Endothelial cell of umbilical vein (primary cell): Measurements from ENCODE around the gene ZBTB4. TPM values are rescaled to one million over a fixed set of nuclear protein-coding genes. Genes with fewer than 3 reads are reported as not detected.

ENCODE experiments used
- BruUV-seq: library from RNA; stranded (reverse); fragments of 400-500 nt; replicated peaks from 2 replicates; lab custom pipeline; 2021; lab: Mats Ljungman, UMichigan
- CTCF ChIA-PET: fragments of 300-600, 350-600 bp; sonication (Branson Sonifier 250); formaldehyde crosslinking; loops from one replicate; lab custom pipeline; 2021; ENCODE audit warnings: antibody characterized with exemption, inconsistent platforms; lab: Charles Lee
- POLR2A ChIA-PET: fragments of 300-600, 350-600 bp; sonication (Branson Sonifier 250); formaldehyde crosslinking; loops from one replicate; lab custom pipeline; 2021; ENCODE audit warnings: antibody characterized with exemption, inconsistent platforms; lab: Charles Lee
- DNase-seq: peaks from one replicate; pipeline ENCODE4 v3.0.0-alpha.2; 2011; ENCODE audit warnings: low read depth, low spot score
- FAIRE-seq: peaks from 2 replicates; lab custom pipeline; 2011; peaks lifted over from hg19 to GRCh38; lab: Jason Lieb, UNC
- H2AFZ ChIP-seq: 2 replicates; pipeline ENCODE4 v1.6.0; 2012; ENCODE audit warnings: low read depth, low read length, control low read depth, inconsistent platforms
- H3K27ac ChIP-seq: 2 replicates; pipeline ENCODE4 v1.5.1; 2011; ENCODE audit warnings: low read depth, mild to moderate bottlenecking, control low read depth, low read length, moderate library complexity; ENCODE audit not compliant: insufficient read depth
- H3K27me3 ChIP-seq, 2 experiments: 2 replicates each; pipeline versions ENCODE4 v1.6.0 to v1.6.1; 2011; ENCODE audit warnings: low read length in 2 of 2, mixed read lengths in 1 of 2; ENCODE audit not compliant: control insufficient read depth in 2 of 2, insufficient read depth in 2 of 2
- H3K36me3 ChIP-seq, 2 experiments: 2 replicates in 1 of 2; 3 replicates in 1 of 2; pipeline ENCODE4 v1.5.1; 2011; ENCODE audit warnings: low read length in 2 of 2, mild to moderate bottlenecking in 1 of 2, moderate library complexity in 1 of 2; ENCODE audit not compliant: control insufficient read depth in 2 of 2, insufficient read depth in 2 of 2; ENCODE audit errors: extremely low read depth in 1 of 2
- H3K4me1 ChIP-seq: 3 replicates; pipeline ENCODE4 v1.5.1; 2011; ENCODE audit warnings: mild to moderate bottlenecking, low read length; ENCODE audit not compliant: control insufficient read depth, insufficient read depth; ENCODE audit errors: extremely low read depth
- H3K4me2 ChIP-seq: 2 replicates; pipeline ENCODE4 v1.6.1; 2011; ENCODE audit warnings: low read length, control low read depth, mixed read lengths; ENCODE audit not compliant: insufficient read depth
- H3K4me3 ChIP-seq, 3 experiments: fragments of 200-600 bp in 1 of 3; sonication (generic), shearing (Covaris generic) in 1 of 3; replicated peaks in 1 of 3; 2 replicates each; pipeline ENCODE4 v1.5.1; 2011 to 2016; ENCODE audit warnings: control low read depth in 3 of 3, low read length in 3 of 3, mild to moderate bottlenecking in 2 of 3, inconsistent platforms in 1 of 3, low read depth in 1 of 3, moderate library complexity in 1 of 3; ENCODE audit not compliant: insufficient read depth in 1 of 3
- H3K79me2 ChIP-seq: 2 replicates; pipeline ENCODE4 v1.6.0; 2012; ENCODE audit warnings: low read length, inconsistent platforms; ENCODE audit not compliant: control insufficient read depth, insufficient read depth
- H3K9ac ChIP-seq: replicated peaks from 2 replicates; pipeline ENCODE3; 2011; ENCODE audit warnings: low read length, control low read depth; ENCODE audit not compliant: insufficient read depth; ENCODE audit errors: extremely low read depth
- H3K9me1 ChIP-seq: replicated peaks from 3 replicates; pipeline ENCODE4 v1.6.0; 2011; ENCODE audit warnings: mild to moderate bottlenecking, low read length; ENCODE audit not compliant: control insufficient read depth, insufficient read depth; ENCODE audit errors: extremely low read depth
- H3K9me3 ChIP-seq: replicated peaks from 2 replicates; pipeline ENCODE4 v1.5.1; 2012; ENCODE audit warnings: low read length, inconsistent platforms; ENCODE audit not compliant: control insufficient read depth, insufficient read depth
- H4K20me1 ChIP-seq: replicated peaks from 2 replicates; pipeline ENCODE3; 2011; ENCODE audit warnings: mild to moderate bottlenecking, low read length; ENCODE audit not compliant: control insufficient read depth, insufficient read depth; ENCODE audit errors: extremely low read depth
- CTCF ChIP-seq, 2 donors: IDR thresholded peaks; 1 replicate in 1 of 2; 2 replicates in 1 of 2; pipeline ENCODE4 v1.5.1; 2011; ENCODE audit warnings: low read length in 2 of 2, mild to moderate bottlenecking in 2 of 2, moderate library complexity in 2 of 2, control low read depth in 1 of 2, inconsistent platforms in 1 of 2, low read depth in 1 of 2; ENCODE audit not compliant: insufficient read depth in 1 of 2; ENCODE audit errors: extremely low read depth in 1 of 2
- EZH2 ChIP-seq: IDR thresholded peaks from 2 replicates; pipeline ENCODE4 v1.6.1; 2012; ENCODE audit warnings: borderline replicate concordance, low read depth, mild to moderate bottlenecking, moderate library complexity, low read length, inconsistent platforms; ENCODE audit not compliant: severe bottlenecking
- FOS ChIP-seq: IDR thresholded peaks from 2 replicates; pipeline ENCODE4 v1.6.1; 2011; ENCODE audit warnings: mild to moderate bottlenecking, low read length, moderate library complexity, borderline replicate concordance; ENCODE audit not compliant: insufficient read depth
- JUN ChIP-seq: IDR thresholded peaks from 2 replicates; pipeline ENCODE4 v1.6.1; 2011; ENCODE audit warnings: borderline replicate concordance, low read depth; ENCODE audit not compliant: insufficient read length, insufficient read depth
- MAX ChIP-seq: IDR thresholded peaks from 2 replicates; pipeline ENCODE4 v1.6.1; 2011; ENCODE audit not compliant: insufficient read depth, insufficient read length
- MYC ChIP-seq: IDR thresholded peaks from one replicate; pipeline ENCODE4 v1.6.1; 2011; ENCODE audit warnings: mild to moderate bottlenecking, low read depth, low read length
- POLR2A ChIP-seq: IDR thresholded peaks from 2 replicates; pipeline ENCODE4 v1.6.1; 2012; ENCODE audit warnings: low read depth, mild to moderate bottlenecking, control low read depth, low read length
- dilution Hi-C: fragments of 300-500 bp; cut with MboI; formaldehyde crosslinking; loops from one replicate; pipeline ENCODE4 v1.15.0; 2019; ENCODE audit warnings: low sequenced_read_pairs; ENCODE audit not compliant: extremely low pct_ligation_motif_present
- intact Hi-C: fragments of 100-400 bp; cut with micrococcal nuclease; formaldehyde crosslinking; loops from one replicate; pipeline ENCODE4 v1.10.0; 2022
- polyA plus RNA-seq, 4 experiments: library from polyadenylated mRNA; depleted of rRNA in 3 of 4; stranded (reverse) in 3 of 4; unstranded in 1 of 4; fragments of >200 nt; gene quantifications; 2 replicates each; pipeline versions ENCODE4 v1.2.1 to v1.2.3, GENCODE V29; 2011 to 2012; ENCODE audit warnings: missing spikeins in 1 of 4
- total RNA-seq: library from RNA; stranded (reverse); gene quantifications from 2 replicates; pipeline ENCODE4 v1.2.3, GENCODE V29; 2021

ZBTB4 gene
- total and polyA plus RNA-seq, 2 donors (not counting 3 experiments of a cell fraction or from before 2014, with no cell fraction given), result 15.1 to 26.5 TPM

GRCh38 chr17:7463372-7463846, 16.0 kb downstream of the ZBTB4 start:
- no peak overlapping the region for H3K4me2 ChIP-seq
- intact Hi-C loops, result no loop called here
- H3K36me3 ChIP-seq, result peaks cover 0 to 16% of the 10 kb centered on the region in 2 experiments
- H3K9ac ChIP-seq, result no peak overlapping the region
- no peak for DNase-seq
- H3K27ac ChIP-seq, result no peak overlapping the region
- no peak for FAIRE-seq
- ChIA-PET CTCF (interaction anchor here (1.4 kb wide), 1 partner anchor 36 kb away, joined by 3 read pairs; no protein-coding TSS in a partner anchor), POLR2A (no interaction called here)
- no TSS peak for BruUV-seq
- TF ChIP-seq FOS, result no peak
- no peak for TF ChIP-seq POLR2A
- no peak for TF ChIP-seq CTCF (IDR thresholded peaks at IDR 0.05; ENCODE audit: extremely low read depth in 1 of 2, insufficient read depth in 1 of 2, low read depth in 1 of 2, low read length in 2 of 2)
- no peak for TF ChIP-seq JUN
- no peak for TF ChIP-seq MYC
- TF ChIP-seq MAX, result no peak
- no peak for TF ChIP-seq EZH2
- no peaks in the 10 kb centered on the region for H3K4me1 ChIP-seq
- H3K79me2 ChIP-seq, result peaks cover 5% of the 10 kb centered on the region
- no peaks in the 10 kb centered on the region for H3K9me3 ChIP-seq
- H3K9me1 ChIP-seq, result no peaks in the 10 kb centered on the region
- no peaks in the 10 kb centered on the region for H4K20me1 ChIP-seq
- dilution Hi-C loops, result no loop called here
- no peak overlapping the region for H2AFZ ChIP-seq
- H3K4me3 ChIP-seq, result no peak overlapping the region
- H3K27me3 ChIP-seq, result no peaks in the 10 kb centered on the region
